Mesodermal cell (in vitro differentiated cells): ENCODE results near the gene ANKFY1.
A peak's percentile ranks its signal among the peaks of the same experiment; 100 is the strongest.

ENCODE experiments used
- H3K27ac ChIP-seq: 2 replicates; pipeline ENCODE4 v1.7.0; 2013; ENCODE audit warnings: mild to moderate bottlenecking, low read depth, low read length, moderate library complexity; ENCODE audit not compliant: severe bottlenecking
- H3K36me3 ChIP-seq: 2 replicates; pipeline ENCODE4 v1.7.1; 2013; ENCODE audit warnings: mild to moderate bottlenecking, low read length, moderate library complexity; ENCODE audit not compliant: control insufficient read depth, insufficient read depth
- H3K4me1 ChIP-seq: one replicate; pipeline ENCODE4 v1.7.1; 2013; ENCODE audit warnings: mild to moderate bottlenecking, low read length; ENCODE audit not compliant: insufficient read depth, control insufficient read depth, poor library complexity, severe bottlenecking
- H3K4me3 ChIP-seq: 2 replicates; pipeline ENCODE4 v1.7.0; 2013; ENCODE audit warnings: low read length, control low read depth, mild to moderate bottlenecking; ENCODE audit not compliant: insufficient read depth, poor library complexity, severe bottlenecking; ENCODE audit errors: extremely low read depth
- H3K9me3 ChIP-seq: 2 replicates; pipeline ENCODE4 v1.7.1; 2013; ENCODE audit warnings: mild to moderate bottlenecking, low read length, moderate library complexity; ENCODE audit not compliant: control insufficient read depth
- WGBS, 2 experiments: methylation state at CpG; one replicate each; pipeline ENCODE4 v1.1.5; 2013; ENCODE audit warnings: missing lambda C conversion rate in 2 of 2; ENCODE audit not compliant: insufficient coverage in 2 of 2; 5-methylcytosine and 5-hydroxymethylcytosine counted together

ANKFY1 gene

GRCh38 chr17:4295686-4296085, 31.9 kb upstream of the ANKFY1 start:
- Histone ChIP-seq H3K27ac (no peak overlapping the region), H3K36me3 (peaks cover 37% of the 10 kb centered on the region), H3K4me3 (no peak overlapping the region), H3K9me3 (no peaks in the 10 kb centered on the region), H3K4me1 (no peaks in the 10 kb centered on the region)
- 89 to 100% methylated on average over 1 to 2 of the region's 4 CpGs for WGBS, 2 experiments

DNA sequence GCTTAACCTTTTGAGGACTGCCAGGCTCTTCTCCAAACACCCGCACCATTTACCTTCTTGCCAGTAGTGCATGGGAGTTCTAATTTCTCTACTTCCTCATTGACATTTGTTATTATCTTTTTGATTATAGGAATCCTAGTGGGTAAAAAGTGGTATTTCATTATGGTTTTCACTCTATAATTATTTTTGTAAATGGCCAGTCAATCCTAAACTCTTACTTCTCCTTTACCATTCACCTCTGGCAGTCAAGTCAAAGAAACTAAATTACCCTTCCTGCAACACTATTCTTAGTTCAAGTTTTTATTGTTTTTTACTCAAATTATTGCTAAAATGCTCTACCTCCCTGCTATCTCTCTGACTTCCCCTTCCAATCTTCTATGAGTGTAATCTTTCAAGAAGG, 29.8 kb upstream of the ANKFY1 start:
- H3K36me3 ChIP-seq: peaks cover 46% of the 10 kb centered on the region
- H3K27ac ChIP-seq: no peak overlapping the region
- WGBS, 2 experiments: no CpG with 5 or more reads among the region's 1 CpG

DNA sequence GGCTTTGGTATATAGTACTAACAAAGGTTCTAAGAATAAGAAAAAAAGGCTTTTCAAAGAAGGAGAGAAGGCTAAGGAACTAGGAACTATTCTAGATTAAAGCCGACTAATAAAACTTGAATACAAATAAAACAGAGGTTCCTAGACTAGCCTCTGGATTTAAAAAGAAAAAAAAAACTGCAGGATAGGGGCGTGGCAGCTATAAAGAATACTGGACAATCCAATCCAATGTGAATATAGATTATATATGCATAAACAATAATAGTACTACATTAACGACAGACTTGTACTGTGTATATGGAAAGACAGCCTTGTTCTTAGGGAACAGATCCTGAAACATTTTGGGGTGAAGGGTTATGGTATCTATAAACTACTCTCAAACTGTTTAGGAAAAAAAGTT, 23.9 kb upstream of the ANKFY1 start:
- Histone ChIP-seq H3K4me1 (no peaks in the 10 kb centered on the region), H3K9me3 (no peaks in the 10 kb centered on the region), H3K27ac (no peak overlapping the region), H3K36me3 (peaks cover 43% of the 10 kb centered on the region), H3K4me3 (no peak overlapping the region)
- WGBS, 2 experiments: no CpG with 5 or more reads among the region's 3 CpGs

More for the DNA sequence above, 29.8 kb upstream of the ANKFY1 start:
- Histone ChIP-seq H3K9me3 (no peaks in the 10 kb centered on the region), H3K4me3 (no peak overlapping the region), H3K4me1 (no peaks in the 10 kb centered on the region)

DNA sequence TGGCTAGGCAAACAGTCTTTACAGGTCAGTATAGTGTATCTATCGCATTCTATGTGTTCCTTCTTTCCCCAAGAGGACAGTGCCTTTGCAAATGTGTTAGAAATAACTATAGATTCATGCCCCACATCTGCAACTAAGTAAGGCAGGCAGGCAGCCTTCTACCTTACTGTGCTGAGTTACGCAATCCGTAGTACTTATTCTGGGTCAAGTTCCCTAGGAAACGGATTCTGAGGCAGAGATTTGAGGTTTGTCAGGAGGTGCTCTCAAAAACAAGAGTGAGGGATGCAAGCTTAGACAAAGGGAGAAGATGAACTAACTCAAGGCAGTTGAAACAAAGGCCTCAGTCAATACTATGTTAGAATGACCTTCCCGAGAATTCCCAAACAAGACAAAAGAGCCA, 12.7 kb upstream of the ANKFY1 start:
- 95 to 96% methylated on average over 4 to 5 of the region's 5 CpGs for WGBS, 2 experiments
- H3K36me3 ChIP-seq: peaks cover 65% of the 10 kb centered on the region
- H3K4me3 ChIP-seq: no peak overlapping the region
- no peaks in the 10 kb centered on the region for H3K9me3 ChIP-seq
- no peak overlapping the region for H3K27ac ChIP-seq
- H3K4me1 ChIP-seq: no peaks in the 10 kb centered on the region

DNA sequence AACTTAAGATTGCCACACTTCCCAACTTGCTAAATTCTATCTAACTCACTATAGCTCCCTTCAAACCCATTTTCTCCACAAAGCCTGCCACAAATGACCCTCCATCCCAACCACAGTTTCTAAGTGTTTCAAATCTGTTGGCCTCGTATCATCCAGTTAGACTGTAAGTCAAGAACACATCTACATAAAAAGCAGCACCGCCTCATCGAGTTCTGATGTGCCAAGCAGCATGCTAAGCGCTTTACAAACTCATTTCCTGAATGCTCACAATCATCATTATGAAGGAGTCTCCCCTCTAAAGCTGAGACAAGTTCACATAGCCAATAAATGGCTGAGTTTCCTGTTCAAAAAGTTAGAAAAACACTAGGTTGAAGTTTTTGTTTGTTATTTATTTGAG, 9.2 kb upstream of the ANKFY1 start:
- H3K36me3 ChIP-seq: peaks cover 71% of the 10 kb centered on the region
- WGBS, 2 experiments: 98 to 100% methylated on average over 3 to 4 of the region's 4 CpGs

GRCh38 chr17:4272213-4272971, 8.6 kb upstream of the ANKFY1 start:
- no peaks in the 10 kb centered on the region for H3K4me1 ChIP-seq
- H3K27ac ChIP-seq: no peak overlapping the region
- H3K4me3 ChIP-seq: no peak overlapping the region
- 79 to 93% methylated on average over 3 of the region's 6 CpGs for WGBS, 2 experiments
- H3K36me3 ChIP-seq: peaks cover 72% of the 10 kb centered on the region
- no peaks in the 10 kb centered on the region for H3K9me3 ChIP-seq

More for the DNA sequence above, 9.2 kb upstream of the ANKFY1 start:
- H3K9me3 ChIP-seq: no peaks in the 10 kb centered on the region
- H3K4me3 ChIP-seq: no peak overlapping the region
- H3K4me1 ChIP-seq: no peaks in the 10 kb centered on the region
- H3K27ac ChIP-seq: no peak overlapping the region

GRCh38 chr17:4270736-4271135, 7.0 kb upstream of the ANKFY1 start:
- 78 to 100% methylated on average over 1 to 2 of the region's 3 CpGs for WGBS, 2 experiments
- peaks cover 61% of the 10 kb centered on the region for H3K36me3 ChIP-seq

GRCh38 chr17:4269915-4270314, 6.1 kb upstream of the ANKFY1 start:
- Histone ChIP-seq H3K36me3 (peaks cover 59% of the 10 kb centered on the region), H3K27ac (no peak overlapping the region), H3K4me3 (no peak overlapping the region), H3K9me3 (no peaks in the 10 kb centered on the region), H3K4me1 (no peaks in the 10 kb centered on the region)
- 94 to 100% methylated on average over 3 of the region's 4 CpGs for WGBS, 2 experiments

More at GRCh38 chr17:4270736-4271135, 7.0 kb upstream of the ANKFY1 start:
- H3K4me3 ChIP-seq: no peak overlapping the region
- no peak overlapping the region for H3K27ac ChIP-seq
- H3K4me1 ChIP-seq: no peaks in the 10 kb centered on the region
- no peaks in the 10 kb centered on the region for H3K9me3 ChIP-seq

- no peak overlapping the region for H3K4me3 ChIP-seq
- H3K36me3 ChIP-seq: peaks cover 48% of the 10 kb centered on the region
- H3K9me3 ChIP-seq: no peaks in the 10 kb centered on the region
- whole genome bisulfite sequencing, 2 experiments: 94 to 95% methylated on average over 6 to 8 of the region's 8 CpGs
- H3K27ac ChIP-seq: no peak overlapping the region
- H3K4me1 ChIP-seq: no peaks in the 10 kb centered on the region
These were observed 3.6 kb upstream of the ANKFY1 start for GRCh38 chr17:4267402-4267801.

- H3K4me3 ChIP-seq: no peak overlapping the region
- no peaks in the 10 kb centered on the region for H3K4me1 ChIP-seq
- WGBS, 2 experiments: 95% methylated on average over 4 to 6 of the region's 7 CpGs
- peaks cover 50% of the 10 kb centered on the region for H3K36me3 ChIP-seq
- H3K9me3 ChIP-seq: no peaks in the 10 kb centered on the region
- H3K27ac ChIP-seq: no peak overlapping the region
These were observed 2.8 kb upstream of the ANKFY1 start for GRCh38 chr17:4266550-4266949.

- Histone ChIP-seq H3K9me3 (peaks cover 15% of the 10 kb centered on the region), H3K4me1 (no peaks in the 10 kb centered on the region), H3K36me3 (peaks cover 44% of the 10 kb centered on the region), H3K4me3 (peak overlapping the region; percentile 94), H3K27ac (peak overlapping the region; percentile 89)
- WGBS, 2 experiments: 72 to 75% methylated on average over 6 to 7 of the region's 8 CpGs
These were observed 1.1 kb downstream of the ANKFY1 start for GRCh38 chr17:4262703-4263102.
